Endothelial cell of umbilical vein (primary cell): Measurements from ENCODE around the gene CBL. TPM values are rescaled to one million over a fixed set of nuclear protein-coding genes. Genes with fewer than 3 reads are reported as not detected.

Experiments used
- BruUV-seq: library from RNA; stranded (reverse); fragments of 400-500 nt; replicated peaks from 2 replicates; lab custom pipeline; 2021; lab: Mats Ljungman, UMichigan
- CTCF ChIA-PET: fragments of 300-600, 350-600 bp; sonication (Branson Sonifier 250); formaldehyde crosslinking; loops from one replicate; lab custom pipeline; 2021; ENCODE audit warnings: antibody characterized with exemption, inconsistent platforms; lab: Charles Lee
- POLR2A ChIA-PET: fragments of 300-600, 350-600 bp; sonication (Branson Sonifier 250); formaldehyde crosslinking; loops from one replicate; lab custom pipeline; 2021; ENCODE audit warnings: antibody characterized with exemption, inconsistent platforms; lab: Charles Lee
- DNase-seq: peaks from one replicate; pipeline ENCODE4 v3.0.0-alpha.2; 2011; ENCODE audit warnings: low read depth, low spot score
- FAIRE-seq: peaks from 2 replicates; lab custom pipeline; 2011; peaks lifted over from hg19 to GRCh38; lab: Jason Lieb, UNC
- H2AFZ ChIP-seq: 2 replicates; pipeline ENCODE4 v1.6.0; 2012; ENCODE audit warnings: low read depth, low read length, control low read depth, inconsistent platforms
- H3K27ac ChIP-seq: 2 replicates; pipeline ENCODE4 v1.5.1; 2011; ENCODE audit warnings: low read depth, mild to moderate bottlenecking, control low read depth, low read length, moderate library complexity; ENCODE audit not compliant: insufficient read depth
- H3K27me3 ChIP-seq, 2 experiments: 2 replicates each; pipeline versions ENCODE4 v1.6.0 to v1.6.1; 2011; ENCODE audit warnings: low read length in 2 of 2, mixed read lengths in 1 of 2; ENCODE audit not compliant: control insufficient read depth in 2 of 2, insufficient read depth in 2 of 2
- H3K36me3 ChIP-seq, 2 experiments: 2 replicates in 1 of 2; 3 replicates in 1 of 2; pipeline ENCODE4 v1.5.1; 2011; ENCODE audit warnings: low read length in 2 of 2, mild to moderate bottlenecking in 1 of 2, moderate library complexity in 1 of 2; ENCODE audit not compliant: control insufficient read depth in 2 of 2, insufficient read depth in 2 of 2; ENCODE audit errors: extremely low read depth in 1 of 2
- H3K4me1 ChIP-seq: 3 replicates; pipeline ENCODE4 v1.5.1; 2011; ENCODE audit warnings: mild to moderate bottlenecking, low read length; ENCODE audit not compliant: control insufficient read depth, insufficient read depth; ENCODE audit errors: extremely low read depth
- H3K4me2 ChIP-seq: 2 replicates; pipeline ENCODE4 v1.6.1; 2011; ENCODE audit warnings: low read length, control low read depth, mixed read lengths; ENCODE audit not compliant: insufficient read depth
- H3K4me3 ChIP-seq, 3 experiments: fragments of 200-600 bp in 1 of 3; sonication (generic), shearing (Covaris generic) in 1 of 3; replicated peaks in 1 of 3; 2 replicates each; pipeline ENCODE4 v1.5.1; 2011 to 2016; ENCODE audit warnings: control low read depth in 3 of 3, low read length in 3 of 3, mild to moderate bottlenecking in 2 of 3, inconsistent platforms in 1 of 3, low read depth in 1 of 3, moderate library complexity in 1 of 3; ENCODE audit not compliant: insufficient read depth in 1 of 3
- H3K79me2 ChIP-seq: 2 replicates; pipeline ENCODE4 v1.6.0; 2012; ENCODE audit warnings: low read length, inconsistent platforms; ENCODE audit not compliant: control insufficient read depth, insufficient read depth
- H3K9ac ChIP-seq: replicated peaks from 2 replicates; pipeline ENCODE3; 2011; ENCODE audit warnings: low read length, control low read depth; ENCODE audit not compliant: insufficient read depth; ENCODE audit errors: extremely low read depth
- H3K9me1 ChIP-seq: replicated peaks from 3 replicates; pipeline ENCODE4 v1.6.0; 2011; ENCODE audit warnings: mild to moderate bottlenecking, low read length; ENCODE audit not compliant: control insufficient read depth, insufficient read depth; ENCODE audit errors: extremely low read depth
- H3K9me3 ChIP-seq: replicated peaks from 2 replicates; pipeline ENCODE4 v1.5.1; 2012; ENCODE audit warnings: low read length, inconsistent platforms; ENCODE audit not compliant: control insufficient read depth, insufficient read depth
- H4K20me1 ChIP-seq: replicated peaks from 2 replicates; pipeline ENCODE3; 2011; ENCODE audit warnings: mild to moderate bottlenecking, low read length; ENCODE audit not compliant: control insufficient read depth, insufficient read depth; ENCODE audit errors: extremely low read depth
- EZH2 ChIP-seq: IDR thresholded peaks from 2 replicates; pipeline ENCODE4 v1.6.1; 2012; ENCODE audit warnings: borderline replicate concordance, low read depth, mild to moderate bottlenecking, moderate library complexity, low read length, inconsistent platforms; ENCODE audit not compliant: severe bottlenecking
- GATA2 ChIP-seq: IDR thresholded peaks from 2 replicates; pipeline ENCODE4 v1.7.0; 2011; ENCODE audit warnings: low read depth, mild to moderate bottlenecking, moderate library complexity, mixed read lengths, low read length; ENCODE audit not compliant: insufficient read length, insufficient read depth
- MYC ChIP-seq: IDR thresholded peaks from one replicate; pipeline ENCODE4 v1.6.1; 2011; ENCODE audit warnings: mild to moderate bottlenecking, low read depth, low read length
- POLR2AphosphoS5 ChIP-seq: IDR thresholded peaks from 2 replicates; pipeline ENCODE4 v1.6.1; 2012; ENCODE audit warnings: low read depth, mild to moderate bottlenecking, control low read depth, low read length, moderate library complexity; ENCODE audit not compliant: insufficient read depth
- dilution Hi-C: fragments of 300-500 bp; cut with MboI; formaldehyde crosslinking; loops from one replicate; pipeline ENCODE4 v1.15.0; 2019; ENCODE audit warnings: low sequenced_read_pairs; ENCODE audit not compliant: extremely low pct_ligation_motif_present
- intact Hi-C: fragments of 100-400 bp; cut with micrococcal nuclease; formaldehyde crosslinking; loops from one replicate; pipeline ENCODE4 v1.10.0; 2022
- polyA plus RNA-seq, 4 experiments: library from polyadenylated mRNA; depleted of rRNA in 3 of 4; stranded (reverse) in 3 of 4; unstranded in 1 of 4; fragments of >200 nt; gene quantifications; 2 replicates each; pipeline versions ENCODE4 v1.2.1 to v1.2.3, GENCODE V29; 2011 to 2012; ENCODE audit warnings: missing spikeins in 1 of 4
- total RNA-seq: library from RNA; stranded (reverse); gene quantifications from 2 replicates; pipeline ENCODE4 v1.2.3, GENCODE V29; 2021
- TF ChIP-seq, protein P1 (sequence below), 2 donors: IDR thresholded peaks; 1 replicate in 1 of 2; 2 replicates in 1 of 2; pipeline ENCODE4 v1.5.1; 2011; ENCODE audit warnings: low read length in 2 of 2, mild to moderate bottlenecking in 2 of 2, moderate library complexity in 2 of 2, control low read depth in 1 of 2, inconsistent platforms in 1 of 2, low read depth in 1 of 2; ENCODE audit not compliant: insufficient read depth in 1 of 2; ENCODE audit errors: extremely low read depth in 1 of 2
- TF ChIP-seq, protein P2 (sequence below): IDR thresholded peaks from 2 replicates; pipeline ENCODE4 v1.6.1; 2011; ENCODE audit not compliant: insufficient read depth, insufficient read length

Gene CBL
- total and polyA plus RNA-seq, 2 donors (not counting 3 experiments of a cell fraction or from before 2014, with no cell fraction given), result 15.5 to 41.5 TPM

DNA sequence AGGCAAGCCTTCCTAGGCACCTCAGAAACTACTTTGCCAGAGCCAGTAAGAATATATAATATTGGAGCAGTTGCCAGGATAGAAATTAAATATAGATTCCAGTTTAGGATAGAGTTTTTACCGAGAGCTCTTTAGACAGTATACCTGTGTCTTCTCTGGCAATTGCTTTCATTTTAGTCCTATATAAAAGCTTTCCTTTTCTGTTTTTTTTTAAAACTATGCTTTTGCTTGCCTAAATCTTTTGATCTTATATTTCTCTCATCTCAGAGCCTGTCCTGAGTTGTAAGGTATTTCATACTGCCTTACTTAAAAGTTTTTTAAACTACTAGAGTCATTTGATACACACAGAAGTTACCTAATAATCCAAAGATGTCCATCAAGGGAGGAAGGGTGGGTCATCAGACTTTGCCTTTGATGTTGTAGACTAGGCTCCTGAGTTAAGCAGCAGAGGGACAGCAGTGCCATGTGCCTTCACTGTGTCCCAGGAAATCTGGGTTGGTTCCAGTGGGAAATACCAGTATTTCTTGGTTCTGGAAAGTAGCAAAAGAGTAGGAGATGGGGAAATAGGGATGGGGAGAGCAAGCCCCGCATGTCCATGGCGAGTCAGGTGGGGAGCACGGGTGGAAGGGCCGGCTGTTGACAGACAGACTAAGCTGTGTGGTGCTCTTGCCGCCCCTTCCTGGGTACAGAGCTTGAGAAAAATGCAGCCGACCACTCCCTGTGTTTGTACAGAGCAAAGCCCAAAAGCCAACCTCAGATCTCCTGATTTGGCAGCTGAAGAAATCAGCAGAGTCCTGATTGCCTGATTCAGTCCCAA lies 99.6 kb downstream of the CBL start:
- FAIRE-seq (no peak), DNase-seq (no peak)
- Histone ChIP-seq H3K27me3 (no peaks in the 10 kb centered on the region), H3K79me2 (peaks cover 1% of the 10 kb centered on the region), H3K36me3 (peaks cover 19 to 26% of the 10 kb centered on the region in 2 experiments), H4K20me1 (no peaks in the 10 kb centered on the region), H3K4me1 (peaks cover 2% of the 10 kb centered on the region), H3K9me3 (no peaks in the 10 kb centered on the region), H3K4me2 (no peak overlapping the region), H2AFZ (no peak overlapping the region), H3K4me3 (no peak overlapping the region), H3K27ac (no peak overlapping the region), H3K9ac (no peak overlapping the region), H3K9me1 (no peaks in the 10 kb centered on the region)
- no peak for TF ChIP-seq MYC
- no peak for TF ChIP-seq POLR2AphosphoS5
- TF ChIP-seq EZH2, result no peak
- no peak for TF ChIP-seq GATA2
- dilution Hi-C loops, result no loop called here
- intact Hi-C loops, result loop anchor here (1.0 to 2.0 kb wide), 2 partner anchors 18 to 43 kb away; no protein-coding TSS in a partner anchor
- ChIA-PET CTCF (interaction anchor here (8.7 to 9.7 kb wide), 2 partner anchors 13 to 33 kb away, joined by 68 to 136 read pairs; partner anchors contain the start of genes C1QTNF5 and MCAM), POLR2A (interaction anchor here (0.7 to 5.5 kb wide), 5 partner anchors 9 to 223 kb away, joined by 3 to 17 read pairs (median 4); partner anchors contain the start of gene MCAM)
- no TSS peak for BruUV-seq

DNA sequence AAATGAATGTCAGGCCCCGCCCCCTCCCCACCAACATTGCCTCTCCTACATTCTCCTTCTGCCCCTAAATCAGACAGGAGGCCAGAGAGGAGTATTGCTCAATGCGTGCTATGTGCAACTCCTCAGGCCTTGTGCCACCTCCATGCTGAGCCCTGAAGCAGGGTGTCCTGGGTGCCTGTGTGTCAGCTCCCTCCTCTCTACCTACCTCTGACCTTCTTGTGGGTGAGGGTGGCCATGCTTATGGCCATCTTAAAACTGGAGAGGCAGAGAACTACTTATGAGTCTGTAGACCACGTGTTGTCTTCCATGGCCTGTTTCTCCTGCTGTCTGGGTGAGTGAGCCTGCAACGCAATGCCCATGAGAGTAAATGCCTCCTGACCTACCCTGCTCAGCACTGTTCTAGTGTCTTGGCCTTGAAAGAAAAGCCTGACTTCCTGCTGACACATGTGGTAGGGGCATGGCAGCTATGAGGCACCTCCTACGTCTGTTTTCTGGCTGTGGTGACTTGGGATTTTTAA lies 100.3 kb downstream of the CBL start:
- POLR2A ChIA-PET, result interaction anchor here (0.7 to 5.5 kb wide), 5 partner anchors 9 to 223 kb away, joined by 3 to 17 read pairs (median 4); partner anchors contain the start of gene MCAM
- dilution Hi-C loops (no loop called here), intact Hi-C loops (loop anchor here (1.0 to 2.0 kb wide), 2 partner anchors 17 to 44 kb away; no protein-coding TSS in a partner anchor)
- peak; percentile 39 for DNase-seq
- Histone ChIP-seq H3K4me3 (no peak overlapping the region), H3K79me2 (peaks cover 5% of the 10 kb centered on the region), H3K27me3 (no peaks in the 10 kb centered on the region), H2AFZ (no peak overlapping the region), H3K9me3 (no peaks in the 10 kb centered on the region), H3K4me2 (no peak overlapping the region), H3K27ac (no peak overlapping the region), H3K9ac (no peak overlapping the region), H4K20me1 (no peaks in the 10 kb centered on the region), H3K9me1 (no peaks in the 10 kb centered on the region), H3K36me3 (peaks cover 21 to 33% of the 10 kb centered on the region in 2 experiments), H3K4me1 (peaks cover 2% of the 10 kb centered on the region)
- no TSS peak for BruUV-seq
- TF ChIP-seq, protein P1, sequence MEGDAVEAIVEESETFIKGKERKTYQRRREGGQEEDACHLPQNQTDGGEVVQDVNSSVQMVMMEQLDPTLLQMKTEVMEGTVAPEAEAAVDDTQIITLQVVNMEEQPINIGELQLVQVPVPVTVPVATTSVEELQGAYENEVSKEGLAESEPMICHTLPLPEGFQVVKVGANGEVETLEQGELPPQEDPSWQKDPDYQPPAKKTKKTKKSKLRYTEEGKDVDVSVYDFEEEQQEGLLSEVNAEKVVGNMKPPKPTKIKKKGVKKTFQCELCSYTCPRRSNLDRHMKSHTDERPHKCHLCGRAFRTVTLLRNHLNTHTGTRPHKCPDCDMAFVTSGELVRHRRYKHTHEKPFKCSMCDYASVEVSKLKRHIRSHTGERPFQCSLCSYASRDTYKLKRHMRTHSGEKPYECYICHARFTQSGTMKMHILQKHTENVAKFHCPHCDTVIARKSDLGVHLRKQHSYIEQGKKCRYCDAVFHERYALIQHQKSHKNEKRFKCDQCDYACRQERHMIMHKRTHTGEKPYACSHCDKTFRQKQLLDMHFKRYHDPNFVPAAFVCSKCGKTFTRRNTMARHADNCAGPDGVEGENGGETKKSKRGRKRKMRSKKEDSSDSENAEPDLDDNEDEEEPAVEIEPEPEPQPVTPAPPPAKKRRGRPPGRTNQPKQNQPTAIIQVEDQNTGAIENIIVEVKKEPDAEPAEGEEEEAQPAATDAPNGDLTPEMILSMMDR (IDR thresholded peaks at IDR 0.05; ENCODE audit: extremely low read depth in 1 of 2, insufficient read depth in 1 of 2, low read depth in 1 of 2, low read length in 2 of 2), result no peak
- TF ChIP-seq, protein P2, sequence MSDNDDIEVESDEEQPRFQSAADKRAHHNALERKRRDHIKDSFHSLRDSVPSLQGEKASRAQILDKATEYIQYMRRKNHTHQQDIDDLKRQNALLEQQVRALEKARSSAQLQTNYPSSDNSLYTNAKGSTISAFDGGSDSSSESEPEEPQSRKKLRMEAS, result peak; percentile 66
- peak; percentile 87 for FAIRE-seq
- CTCF ChIA-PET, result interaction anchor here (0.8 to 9.7 kb wide), 6 partner anchors 13 to 212 kb away, joined by 3 to 136 read pairs (median 4); partner anchors contain the start of genes C1QTNF5 and MCAM
